GM12864 (cell line): ENCODE measurements around the gene PCED1A.

Experiments used
- DNase-seq: peaks from one replicate; pipeline ENCODE4 v3.0.0-alpha.2; 2011; ENCODE audit warnings: low read depth
- H3K4me3 ChIP-seq: 2 replicates; pipeline ENCODE4 v1.5.1; 2011; ENCODE audit warnings: mild to moderate bottlenecking, low read depth, low read length, control low read depth
- TF ChIP-seq, protein P1 (sequence below): IDR thresholded peaks from 2 replicates; pipeline ENCODE4 v1.5.1; 2011; ENCODE audit warnings: low read depth, mild to moderate bottlenecking, moderate library complexity, low read length, control low read depth, inconsistent platforms; ENCODE audit errors: missing control alignments

PCED1A gene

DNA sequence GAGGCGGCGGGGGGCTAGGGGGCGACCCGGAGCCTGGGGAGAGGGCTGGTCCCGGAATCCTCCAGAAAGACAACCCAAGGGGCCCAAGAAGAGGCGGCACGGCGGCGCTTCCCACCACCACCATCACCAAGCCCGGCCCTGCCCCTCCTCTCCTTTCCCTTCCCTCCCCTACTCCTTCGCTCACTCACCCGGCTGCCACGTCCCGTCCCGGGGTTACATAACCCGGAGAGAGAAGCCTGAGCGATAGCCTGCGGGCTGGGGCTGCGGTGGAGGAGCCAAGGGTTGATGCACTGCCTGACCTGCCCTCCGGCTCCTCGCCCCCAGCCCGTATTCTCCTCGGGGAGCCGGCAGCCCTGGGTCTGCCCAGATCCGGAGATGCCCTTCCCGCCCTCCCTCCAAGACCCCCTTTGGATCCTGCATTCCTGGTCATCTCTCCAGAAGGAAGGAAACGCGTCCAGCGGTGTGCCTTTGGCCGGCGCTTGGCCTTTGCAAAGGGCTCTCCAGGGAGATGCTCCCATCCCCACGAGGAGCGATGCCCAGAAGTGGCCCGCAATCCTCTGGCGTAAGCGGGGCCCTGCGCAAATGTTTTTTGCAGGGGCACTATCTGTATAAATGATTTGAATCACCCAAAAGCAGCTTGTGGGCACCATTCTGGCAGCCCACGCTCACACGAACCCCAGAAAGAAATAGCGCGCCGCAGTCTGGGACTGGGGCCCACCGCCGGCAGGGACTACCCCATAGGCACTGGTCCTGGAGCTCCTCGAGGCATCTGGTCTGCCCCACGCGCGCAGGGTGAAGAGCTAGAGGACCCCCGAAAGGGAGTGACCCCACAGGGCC is 35.4 kb downstream of the PCED1A start:
- TF ChIP-seq, protein P1, sequence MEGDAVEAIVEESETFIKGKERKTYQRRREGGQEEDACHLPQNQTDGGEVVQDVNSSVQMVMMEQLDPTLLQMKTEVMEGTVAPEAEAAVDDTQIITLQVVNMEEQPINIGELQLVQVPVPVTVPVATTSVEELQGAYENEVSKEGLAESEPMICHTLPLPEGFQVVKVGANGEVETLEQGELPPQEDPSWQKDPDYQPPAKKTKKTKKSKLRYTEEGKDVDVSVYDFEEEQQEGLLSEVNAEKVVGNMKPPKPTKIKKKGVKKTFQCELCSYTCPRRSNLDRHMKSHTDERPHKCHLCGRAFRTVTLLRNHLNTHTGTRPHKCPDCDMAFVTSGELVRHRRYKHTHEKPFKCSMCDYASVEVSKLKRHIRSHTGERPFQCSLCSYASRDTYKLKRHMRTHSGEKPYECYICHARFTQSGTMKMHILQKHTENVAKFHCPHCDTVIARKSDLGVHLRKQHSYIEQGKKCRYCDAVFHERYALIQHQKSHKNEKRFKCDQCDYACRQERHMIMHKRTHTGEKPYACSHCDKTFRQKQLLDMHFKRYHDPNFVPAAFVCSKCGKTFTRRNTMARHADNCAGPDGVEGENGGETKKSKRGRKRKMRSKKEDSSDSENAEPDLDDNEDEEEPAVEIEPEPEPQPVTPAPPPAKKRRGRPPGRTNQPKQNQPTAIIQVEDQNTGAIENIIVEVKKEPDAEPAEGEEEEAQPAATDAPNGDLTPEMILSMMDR, result no peak
- H3K4me3 ChIP-seq, result no peak overlapping the region
- DNase-seq, result no peak

DNA sequence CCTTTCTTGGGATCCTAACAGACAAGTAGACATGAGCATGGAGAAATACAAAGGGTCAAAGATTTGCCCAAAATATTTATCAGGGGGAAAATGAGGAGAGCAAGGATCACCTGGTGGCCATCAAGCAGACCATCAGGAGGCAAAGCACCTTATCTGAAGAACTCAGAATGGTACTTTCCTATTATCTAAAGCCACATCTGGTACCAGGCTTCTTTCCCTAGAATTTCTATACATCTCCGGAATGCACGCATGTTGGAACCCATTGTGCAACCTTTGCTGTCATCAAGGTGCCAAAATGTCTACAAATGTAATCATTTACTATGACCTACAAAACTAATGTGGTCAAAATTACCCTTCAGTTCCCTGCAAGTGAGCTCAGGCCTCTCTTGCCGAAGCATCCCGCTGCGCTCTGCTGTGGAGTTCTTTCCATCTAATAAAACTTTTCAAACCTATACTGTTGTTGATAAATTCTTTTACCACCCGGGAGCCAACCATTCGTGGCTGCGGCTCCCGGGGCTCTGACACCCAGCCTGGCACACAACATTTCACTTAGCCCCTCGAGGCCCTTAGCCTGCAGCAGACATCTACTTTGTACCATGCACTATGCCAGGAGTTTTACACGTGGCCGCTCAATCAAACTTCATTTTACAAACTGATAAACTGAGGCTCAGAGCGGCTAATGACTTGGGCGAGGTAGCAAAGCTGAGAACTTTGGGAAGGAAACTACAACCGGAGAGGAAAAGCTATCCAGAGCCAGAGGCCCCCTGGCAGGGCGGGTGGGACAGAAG is 36.2 kb downstream of the PCED1A start:
- TF ChIP-seq, protein P1, result no peak
- no peak overlapping the region for H3K4me3 ChIP-seq
- DNase-seq, result no peak

DNA sequence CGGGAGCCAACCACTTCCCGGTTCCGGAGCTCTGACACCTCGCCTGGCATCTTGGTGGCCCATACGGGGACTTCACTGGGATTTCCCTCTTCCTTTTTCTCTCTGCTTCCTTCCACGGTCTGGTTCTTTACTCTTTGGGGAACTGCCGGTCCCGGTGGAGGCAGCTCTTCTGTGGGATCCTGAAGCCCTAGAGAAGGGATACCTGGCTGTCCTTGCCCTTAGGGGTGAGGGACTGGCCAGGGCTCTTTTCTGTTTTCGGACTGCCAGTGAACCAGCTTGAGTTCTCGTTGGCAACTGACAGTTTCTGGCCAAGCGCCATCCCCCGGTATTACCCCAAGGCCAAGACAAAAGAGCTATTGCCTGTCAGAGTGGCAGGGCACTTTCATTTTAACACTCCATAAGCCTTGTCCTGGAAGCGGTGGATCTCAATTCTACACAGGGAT is 39.1 kb downstream of the PCED1A start:
- no peak overlapping the region for H3K4me3 ChIP-seq
- no peak for DNase-seq
- TF ChIP-seq, protein P1, result no peak

DNA sequence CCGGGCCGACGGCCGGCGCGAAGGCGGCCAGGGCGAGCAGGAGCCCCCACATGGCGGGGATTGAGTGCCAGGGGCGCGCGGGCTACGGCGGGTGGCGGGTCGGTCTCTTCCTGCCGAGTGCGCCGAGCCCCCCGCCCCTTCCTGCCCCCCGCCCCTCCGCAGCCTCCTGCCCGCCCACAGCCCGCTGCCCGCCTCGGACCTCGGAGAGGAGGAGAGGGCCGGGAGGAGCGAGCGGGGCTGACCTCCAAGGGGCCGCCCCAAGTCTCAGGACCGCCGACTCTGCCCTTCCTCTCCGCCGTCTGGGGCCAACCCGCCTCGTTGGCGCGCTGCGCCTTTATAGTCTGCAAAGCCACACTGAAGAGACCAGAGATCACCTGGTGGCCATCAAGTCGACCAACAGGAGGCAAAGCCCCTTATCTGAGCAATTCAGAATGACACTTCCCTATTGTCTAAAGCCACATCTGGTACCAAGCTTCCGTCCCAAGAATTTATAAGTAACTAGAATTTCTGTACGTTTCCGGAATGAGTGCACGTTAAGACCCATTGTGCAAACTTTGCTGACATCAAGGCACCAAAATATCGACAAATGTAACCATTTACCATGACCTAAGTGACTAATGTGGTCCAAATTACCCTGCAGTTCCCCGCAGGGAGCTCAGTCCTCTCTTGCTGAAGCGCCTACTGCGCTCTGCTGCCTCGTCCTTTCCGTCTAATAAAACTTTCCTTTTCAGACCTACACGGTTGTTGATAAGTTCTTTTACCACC is 39.8 kb downstream of the PCED1A start, which contains the start of gene CPXM1:
CPXM1 (minus strand) TSS at position 107 of the 765 bp plus-strand sequence; CDS start at position 52, 55 bp downstream.
- peak within 1 kb of the TSS; percentile 43 for H3K4me3 ChIP-seq
- TF ChIP-seq, protein P1, result no peak
- no peak for DNase-seq

DNA sequence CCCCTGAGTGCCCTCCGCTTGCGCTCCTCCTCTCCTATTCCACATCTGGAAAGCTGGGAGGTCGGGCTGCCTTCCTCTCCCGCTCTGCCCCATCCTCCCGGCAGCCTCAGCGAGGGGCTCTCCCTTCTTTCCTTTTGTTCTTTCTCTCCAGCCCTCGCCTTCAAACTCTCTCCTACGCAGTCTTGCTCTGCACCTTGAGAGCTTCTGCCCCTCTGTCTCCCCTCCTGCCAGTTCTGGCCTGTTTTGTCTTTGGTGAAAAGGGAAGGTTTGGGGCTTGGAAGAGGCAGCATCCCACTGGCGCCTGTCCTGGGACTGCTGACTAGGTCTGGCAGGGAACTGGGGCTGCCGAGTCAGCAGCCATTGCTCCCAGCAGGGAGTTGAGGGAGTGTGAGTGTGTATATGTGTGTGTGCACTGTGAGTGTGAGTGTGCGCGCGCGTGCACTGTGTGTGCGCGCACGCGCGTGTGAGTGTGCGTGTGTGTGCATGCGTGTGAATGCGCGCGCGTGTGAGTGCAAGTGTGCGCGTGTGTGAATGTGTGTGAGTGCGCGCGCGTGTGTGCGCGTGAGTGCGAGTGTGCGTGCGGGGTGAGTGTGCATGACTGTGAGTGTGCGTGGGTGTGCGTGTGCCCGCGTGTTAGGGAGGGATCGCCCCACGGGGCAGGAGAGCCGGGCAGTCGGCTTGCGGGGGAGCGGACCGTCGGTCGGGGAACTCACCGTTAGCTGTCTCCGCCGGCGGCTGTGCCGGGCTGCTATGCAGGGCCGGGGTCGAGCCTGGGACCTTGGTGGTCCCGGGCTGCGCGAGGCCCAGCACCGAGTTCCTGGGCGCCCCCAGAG is 40.6 kb downstream of the PCED1A start:
- TF ChIP-seq, protein P1, result no peak
- peak overlapping the region; percentile 43 for H3K4me3 ChIP-seq
- no peak for DNase-seq

DNA sequence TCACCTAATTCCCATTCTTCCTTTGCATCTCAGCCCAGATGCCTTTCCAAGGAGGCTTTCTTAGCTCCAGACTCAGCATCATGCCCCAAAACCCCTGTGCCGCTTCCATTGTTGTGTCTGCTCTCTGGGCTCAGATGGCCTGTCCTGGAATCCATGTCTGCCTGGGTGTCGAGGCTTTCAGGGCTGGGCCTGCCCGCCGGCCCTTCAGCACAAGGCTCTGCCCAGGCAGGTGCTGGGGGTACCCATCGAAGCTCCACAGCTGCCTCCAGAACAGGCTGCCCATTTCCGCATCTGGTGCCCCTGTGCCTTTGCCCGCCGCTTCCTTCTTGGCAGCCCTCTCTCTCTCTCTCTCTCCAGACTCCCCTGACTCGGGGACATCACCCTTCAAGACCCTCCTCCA is 41.2 kb downstream of the PCED1A start:
- TF ChIP-seq, protein P1, result no peak
- peak overlapping the region; percentile 43 for H3K4me3 ChIP-seq
- DNase-seq, result no peak
